ENCODE measurements around the gene TRABD2B.

Gene TRABD2B

DNA sequence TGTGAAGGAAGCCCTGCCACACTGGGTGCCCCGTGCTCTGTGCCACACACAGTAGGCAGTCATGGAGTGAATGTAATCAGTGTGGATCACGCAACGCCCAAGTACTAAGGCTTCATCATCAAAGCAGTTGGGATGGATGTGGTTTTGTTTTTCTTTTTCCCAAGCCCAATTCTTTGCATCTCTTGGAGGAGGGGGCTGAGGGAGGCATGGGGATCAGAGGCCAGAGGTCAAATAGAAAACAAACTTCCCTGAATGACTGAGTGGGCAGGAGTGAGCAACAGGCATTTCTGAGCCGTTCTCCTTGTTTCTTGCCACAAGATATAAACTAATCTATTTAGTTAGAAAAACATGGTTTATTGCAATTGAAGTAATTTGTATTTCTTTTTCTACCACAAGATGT, 85.3 kb downstream of the TRABD2B start:
- H3K4me3 ChIP-seq (ENCODE audit: low read depth in 1 of 2, low read length in 2 of 2), result no peak overlapping the region
- no peak overlapping the region for H3K9ac ChIP-seq (ENCODE audit: low read depth, low read length)
- TF ChIP-seq EZH2 (IDR thresholded peaks at IDR 0.05; ENCODE audit: borderline replicate concordance, low read depth, low read length, severe bottlenecking), result no peak
- TF ChIP-seq, protein P1, sequence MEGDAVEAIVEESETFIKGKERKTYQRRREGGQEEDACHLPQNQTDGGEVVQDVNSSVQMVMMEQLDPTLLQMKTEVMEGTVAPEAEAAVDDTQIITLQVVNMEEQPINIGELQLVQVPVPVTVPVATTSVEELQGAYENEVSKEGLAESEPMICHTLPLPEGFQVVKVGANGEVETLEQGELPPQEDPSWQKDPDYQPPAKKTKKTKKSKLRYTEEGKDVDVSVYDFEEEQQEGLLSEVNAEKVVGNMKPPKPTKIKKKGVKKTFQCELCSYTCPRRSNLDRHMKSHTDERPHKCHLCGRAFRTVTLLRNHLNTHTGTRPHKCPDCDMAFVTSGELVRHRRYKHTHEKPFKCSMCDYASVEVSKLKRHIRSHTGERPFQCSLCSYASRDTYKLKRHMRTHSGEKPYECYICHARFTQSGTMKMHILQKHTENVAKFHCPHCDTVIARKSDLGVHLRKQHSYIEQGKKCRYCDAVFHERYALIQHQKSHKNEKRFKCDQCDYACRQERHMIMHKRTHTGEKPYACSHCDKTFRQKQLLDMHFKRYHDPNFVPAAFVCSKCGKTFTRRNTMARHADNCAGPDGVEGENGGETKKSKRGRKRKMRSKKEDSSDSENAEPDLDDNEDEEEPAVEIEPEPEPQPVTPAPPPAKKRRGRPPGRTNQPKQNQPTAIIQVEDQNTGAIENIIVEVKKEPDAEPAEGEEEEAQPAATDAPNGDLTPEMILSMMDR (IDR thresholded peaks at IDR 0.05; ENCODE audit: borderline replicate concordance, extremely low read depth, low read length, poor library complexity, severe bottlenecking), result no peak
- no peaks in the 10 kb centered on the region for H4K20me1 ChIP-seq (ENCODE audit: insufficient read depth, low read length)
- peaks cover 13% of the 10 kb centered on the region for H3K27me3 ChIP-seq (ENCODE audit: insufficient read depth, low read length, poor library complexity)
- no peaks in the 10 kb centered on the region for H3K79me2 ChIP-seq (ENCODE audit: insufficient read depth, low read length)
- H3K27ac ChIP-seq (ENCODE audit: low read length), result no peak overlapping the region
- no peak overlapping the region for H2AFZ ChIP-seq (ENCODE audit: low read depth, low read length)
- H3K4me1 ChIP-seq (ENCODE audit: insufficient read depth, low read length), result no peaks in the 10 kb centered on the region
- no peaks in the 10 kb centered on the region for H3K9me3 ChIP-seq (ENCODE audit: insufficient read depth, low read length, severe bottlenecking)
- DNase-seq (no peak), ATAC-seq (ENCODE audit: insufficient read depth, low read depth) (no peak)
- H3K4me2 ChIP-seq (ENCODE audit: insufficient read depth, low read length), result no peak overlapping the region
- H3K36me3 ChIP-seq (ENCODE audit: insufficient read depth, low read length), result no peaks in the 10 kb centered on the region

DNA sequence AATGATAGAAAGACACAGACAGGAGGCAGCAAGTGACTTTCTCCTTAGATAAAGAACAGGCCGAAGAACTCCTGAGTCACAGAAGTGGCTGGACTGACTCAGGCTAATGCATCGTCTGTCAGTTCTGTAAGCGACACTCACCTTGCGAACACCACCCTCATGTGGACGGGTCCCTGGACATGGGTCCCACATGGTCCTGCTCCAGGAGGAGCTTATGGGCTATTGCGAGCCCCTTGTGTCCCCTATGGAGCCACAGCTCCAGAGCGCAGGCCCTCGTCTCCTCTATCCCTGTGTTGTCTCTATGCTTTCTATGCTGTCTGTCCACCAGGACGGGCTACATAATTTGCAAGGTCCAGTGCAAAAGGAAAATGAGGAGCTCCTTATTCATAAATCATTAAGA, 85.8 kb downstream of the TRABD2B start:
- TF ChIP-seq, protein P1 (IDR thresholded peaks at IDR 0.05; ENCODE audit: borderline replicate concordance, extremely low read depth, low read length, poor library complexity, severe bottlenecking), result no peak
- TF ChIP-seq EZH2 (IDR thresholded peaks at IDR 0.05; ENCODE audit: borderline replicate concordance, low read depth, low read length, severe bottlenecking), result no peak
- ATAC-seq (ENCODE audit: insufficient read depth, low read depth) (no peak), DNase-seq (no peak)
- H3K79me2 ChIP-seq (ENCODE audit: insufficient read depth, low read length), result no peaks in the 10 kb centered on the region
- H3K27me3 ChIP-seq (ENCODE audit: insufficient read depth, low read length, poor library complexity), result peaks cover 17% of the 10 kb centered on the region
- no peak overlapping the region for H2AFZ ChIP-seq (ENCODE audit: low read depth, low read length)
- no peak overlapping the region for H3K4me3 ChIP-seq (ENCODE audit: low read depth in 1 of 2, low read length in 2 of 2)
- no peak overlapping the region for H3K4me2 ChIP-seq (ENCODE audit: insufficient read depth, low read length)
- H4K20me1 ChIP-seq (ENCODE audit: insufficient read depth, low read length), result no peaks in the 10 kb centered on the region
- H3K36me3 ChIP-seq (ENCODE audit: insufficient read depth, low read length), result no peaks in the 10 kb centered on the region
- no peak overlapping the region for H3K27ac ChIP-seq (ENCODE audit: low read length)
- no peaks in the 10 kb centered on the region for H3K9me3 ChIP-seq (ENCODE audit: insufficient read depth, low read length, severe bottlenecking)
- no peaks in the 10 kb centered on the region for H3K4me1 ChIP-seq (ENCODE audit: insufficient read depth, low read length)
- no peak overlapping the region for H3K9ac ChIP-seq (ENCODE audit: low read depth, low read length)

DNA sequence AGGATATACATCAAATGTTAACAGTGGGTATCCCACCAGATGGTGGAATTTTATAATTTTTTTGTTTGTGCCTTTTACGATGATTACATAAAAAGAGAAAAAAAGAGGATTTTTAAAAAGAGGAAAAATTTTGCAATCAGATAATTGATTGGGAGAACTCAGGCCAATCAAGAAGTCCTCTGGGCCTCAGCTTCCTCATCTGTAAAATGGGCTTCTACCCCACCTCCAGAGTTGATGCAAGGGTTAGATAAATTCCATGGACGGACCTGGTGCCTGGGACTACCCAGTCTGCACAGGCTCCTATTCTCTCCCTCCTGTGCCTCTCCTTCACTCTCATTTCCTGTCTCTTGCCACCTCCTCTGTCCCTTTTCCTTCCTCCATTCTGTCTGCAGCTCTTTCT, 88.9 kb downstream of the TRABD2B start:
- TF ChIP-seq EZH2 (IDR thresholded peaks at IDR 0.05; ENCODE audit: borderline replicate concordance, low read depth, low read length, severe bottlenecking), result no peak
- TF ChIP-seq, protein P1 (IDR thresholded peaks at IDR 0.05; ENCODE audit: borderline replicate concordance, extremely low read depth, low read length, poor library complexity, severe bottlenecking), result no peak
- ATAC-seq (ENCODE audit: insufficient read depth, low read depth), result no peak
- no peak overlapping the region for H3K9ac ChIP-seq (ENCODE audit: low read depth, low read length)
- no peaks in the 10 kb centered on the region for H3K4me1 ChIP-seq (ENCODE audit: insufficient read depth, low read length)
- no peaks in the 10 kb centered on the region for H3K9me3 ChIP-seq (ENCODE audit: insufficient read depth, low read length, severe bottlenecking)
- no peaks in the 10 kb centered on the region for H4K20me1 ChIP-seq (ENCODE audit: insufficient read depth, low read length)
- no peak for DNase-seq
- no peaks in the 10 kb centered on the region for H3K79me2 ChIP-seq (ENCODE audit: insufficient read depth, low read length)
- H3K4me2 ChIP-seq (ENCODE audit: insufficient read depth, low read length), result no peak overlapping the region
- H2AFZ ChIP-seq (ENCODE audit: low read depth, low read length), result no peak overlapping the region
- H3K4me3 ChIP-seq (ENCODE audit: low read depth in 1 of 2, low read length in 2 of 2), result no peak overlapping the region
- H3K27me3 ChIP-seq (ENCODE audit: insufficient read depth, low read length, poor library complexity), result peaks cover 25% of the 10 kb centered on the region
- no peak overlapping the region for H3K27ac ChIP-seq (ENCODE audit: low read length)
- no peaks in the 10 kb centered on the region for H3K36me3 ChIP-seq (ENCODE audit: insufficient read depth, low read length)

DNA sequence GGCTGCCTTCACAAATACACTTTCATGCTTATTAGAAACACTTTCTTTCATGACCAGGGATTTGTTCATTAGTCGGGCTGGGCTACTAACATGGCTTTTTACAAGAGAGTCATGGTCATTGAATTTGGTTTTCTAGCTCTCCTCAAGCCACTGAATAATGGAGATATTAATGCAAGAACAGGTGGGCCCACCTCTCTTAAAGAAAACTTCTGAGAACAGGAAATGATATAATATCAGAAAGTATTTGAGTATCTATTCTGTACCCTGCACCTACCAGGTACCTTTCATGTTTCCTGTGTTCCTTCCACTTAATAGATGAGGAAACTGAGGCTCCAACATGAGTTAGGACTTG, 90.0 kb downstream of the TRABD2B start:
- Histone ChIP-seq H3K4me1 (ENCODE audit: insufficient read depth, low read length) (no peaks in the 10 kb centered on the region), H3K9ac (ENCODE audit: low read depth, low read length) (no peak overlapping the region), H2AFZ (ENCODE audit: low read depth, low read length) (no peak overlapping the region), H3K27me3 (ENCODE audit: insufficient read depth, low read length, poor library complexity) (peaks cover 29% of the 10 kb centered on the region), H3K36me3 (ENCODE audit: insufficient read depth, low read length) (no peaks in the 10 kb centered on the region), H3K4me3 (ENCODE audit: low read depth in 1 of 2, low read length in 2 of 2) (no peak overlapping the region), H3K9me3 (ENCODE audit: insufficient read depth, low read length, severe bottlenecking) (no peaks in the 10 kb centered on the region), H4K20me1 (ENCODE audit: insufficient read depth, low read length) (no peaks in the 10 kb centered on the region), H3K79me2 (ENCODE audit: insufficient read depth, low read length) (no peaks in the 10 kb centered on the region), H3K4me2 (ENCODE audit: insufficient read depth, low read length) (no peak overlapping the region), H3K27ac (ENCODE audit: low read length) (no peak overlapping the region)
- DNase-seq (no peak), ATAC-seq (ENCODE audit: insufficient read depth, low read depth) (no peak)
- no peak for TF ChIP-seq EZH2 (IDR thresholded peaks at IDR 0.05; ENCODE audit: borderline replicate concordance, low read depth, low read length, severe bottlenecking)
- TF ChIP-seq, protein P1 (IDR thresholded peaks at IDR 0.05; ENCODE audit: borderline replicate concordance, extremely low read depth, low read length, poor library complexity, severe bottlenecking), result no peak

Data from DND-41 (cell line).